Tibial nerve (tissue), 4 donors: ENCODE data around the gene ATP1B1.

Experiments used
- EP300 ChIP-seq, 2 donors: sonication (generic); formaldehyde crosslinking; IDR thresholded peaks; one replicate each; pipeline ENCODE4 v1.6.1; 2017; ENCODE audit warnings: antibody characterized with exemption in 2 of 2, mild to moderate bottlenecking in 1 of 2
- POLR2A ChIP-seq, 2 donors: fragments of 450-650 bp; IDR thresholded peaks; one replicate each; pipeline ENCODE4 v1.6.1; 2017; ENCODE audit warnings: antibody characterized with exemption in 2 of 2, mild to moderate bottlenecking in 2 of 2, moderate library complexity in 2 of 2
- TF ChIP-seq, protein P1 (sequence below), 5 experiments: fragments of 200-600 bp in 3 of 5; fragments of 450-650 bp in 2 of 5; sonication (generic) in 3 of 5; IDR thresholded peaks; one replicate each; pipeline ENCODE4 v1.5.1; 2016 to 2019; ENCODE audit warnings: antibody characterized with exemption in 5 of 5, mild to moderate bottlenecking in 3 of 5, moderate library complexity in 2 of 5

DNA sequence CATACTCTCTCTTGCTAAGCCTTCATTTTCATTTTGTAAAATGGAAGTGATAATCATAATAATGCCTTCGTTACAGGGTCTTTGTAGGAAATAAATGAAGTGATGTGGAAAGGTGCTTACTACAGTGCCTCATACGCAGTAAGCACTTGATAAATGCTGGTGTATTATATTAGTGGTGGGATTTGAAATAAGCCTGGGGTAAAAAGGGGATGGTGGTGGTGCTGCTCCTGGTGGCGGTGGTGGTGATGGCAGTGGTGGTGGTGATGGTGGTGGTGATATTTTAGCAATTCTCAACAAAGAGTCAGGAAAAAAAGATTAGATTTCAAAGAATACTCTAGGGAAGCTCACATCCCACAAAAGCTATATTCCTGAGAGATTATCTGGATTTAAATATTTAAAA is 35.5 kb upstream of the ATP1B1 start:
- no peak for TF ChIP-seq POLR2A (IDR thresholded peaks at IDR 0.05)
- TF ChIP-seq, protein P1, sequence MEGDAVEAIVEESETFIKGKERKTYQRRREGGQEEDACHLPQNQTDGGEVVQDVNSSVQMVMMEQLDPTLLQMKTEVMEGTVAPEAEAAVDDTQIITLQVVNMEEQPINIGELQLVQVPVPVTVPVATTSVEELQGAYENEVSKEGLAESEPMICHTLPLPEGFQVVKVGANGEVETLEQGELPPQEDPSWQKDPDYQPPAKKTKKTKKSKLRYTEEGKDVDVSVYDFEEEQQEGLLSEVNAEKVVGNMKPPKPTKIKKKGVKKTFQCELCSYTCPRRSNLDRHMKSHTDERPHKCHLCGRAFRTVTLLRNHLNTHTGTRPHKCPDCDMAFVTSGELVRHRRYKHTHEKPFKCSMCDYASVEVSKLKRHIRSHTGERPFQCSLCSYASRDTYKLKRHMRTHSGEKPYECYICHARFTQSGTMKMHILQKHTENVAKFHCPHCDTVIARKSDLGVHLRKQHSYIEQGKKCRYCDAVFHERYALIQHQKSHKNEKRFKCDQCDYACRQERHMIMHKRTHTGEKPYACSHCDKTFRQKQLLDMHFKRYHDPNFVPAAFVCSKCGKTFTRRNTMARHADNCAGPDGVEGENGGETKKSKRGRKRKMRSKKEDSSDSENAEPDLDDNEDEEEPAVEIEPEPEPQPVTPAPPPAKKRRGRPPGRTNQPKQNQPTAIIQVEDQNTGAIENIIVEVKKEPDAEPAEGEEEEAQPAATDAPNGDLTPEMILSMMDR (IDR thresholded peaks at IDR 0.05), result no peak
- TF ChIP-seq EP300 (IDR thresholded peaks at IDR 0.05), result no peak
